ENCODE data around the gene SULF2. TPM values are rescaled to one million over a fixed set of nuclear protein-coding genes. Genes with fewer than 3 reads are reported as not detected.

The SULF2 gene
- total RNA-seq, 2 experiments from 2014 or later = 0.47 to 0.50 TPM

DNA sequence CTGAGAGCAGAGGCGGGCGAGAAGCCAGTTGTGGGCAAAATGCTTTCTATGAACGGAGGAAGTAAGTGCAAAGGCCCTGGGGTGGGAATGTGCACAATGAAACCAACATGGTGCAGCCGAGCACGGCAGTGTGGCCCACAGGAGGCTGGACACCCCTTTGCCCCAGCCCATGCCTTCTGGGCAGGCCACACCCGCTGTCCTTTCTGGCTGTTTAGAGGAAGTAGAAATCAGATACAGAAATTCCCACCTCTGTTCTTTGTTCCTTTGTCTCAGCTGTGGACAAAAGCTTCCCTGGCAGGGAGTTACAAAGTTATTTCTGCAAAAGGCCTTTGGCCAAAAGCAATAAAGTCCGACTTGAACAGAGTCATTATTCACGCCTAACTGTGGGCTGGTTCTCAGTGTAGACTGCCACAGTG is 11.9 kb downstream of the SULF2 start:
- no peak for DNase-seq
- no peak overlapping the region for H3K4me3 Mint-ChIP-seq
- ATAC-seq = no peak
- POLR2A ChIA-PET = no interaction called here
- intact Hi-C loops (cut with micrococcal nuclease) = no loop called here
- no peaks in the 10 kb centered on the region for H3K36me3 Mint-ChIP-seq (ENCODE audit: low read depth)
- no peak overlapping the region for H3K27ac Mint-ChIP-seq
- peaks cover 6% of the 10 kb centered on the region for H3K9me3 Mint-ChIP-seq
- TF ChIP-seq, protein P1, sequence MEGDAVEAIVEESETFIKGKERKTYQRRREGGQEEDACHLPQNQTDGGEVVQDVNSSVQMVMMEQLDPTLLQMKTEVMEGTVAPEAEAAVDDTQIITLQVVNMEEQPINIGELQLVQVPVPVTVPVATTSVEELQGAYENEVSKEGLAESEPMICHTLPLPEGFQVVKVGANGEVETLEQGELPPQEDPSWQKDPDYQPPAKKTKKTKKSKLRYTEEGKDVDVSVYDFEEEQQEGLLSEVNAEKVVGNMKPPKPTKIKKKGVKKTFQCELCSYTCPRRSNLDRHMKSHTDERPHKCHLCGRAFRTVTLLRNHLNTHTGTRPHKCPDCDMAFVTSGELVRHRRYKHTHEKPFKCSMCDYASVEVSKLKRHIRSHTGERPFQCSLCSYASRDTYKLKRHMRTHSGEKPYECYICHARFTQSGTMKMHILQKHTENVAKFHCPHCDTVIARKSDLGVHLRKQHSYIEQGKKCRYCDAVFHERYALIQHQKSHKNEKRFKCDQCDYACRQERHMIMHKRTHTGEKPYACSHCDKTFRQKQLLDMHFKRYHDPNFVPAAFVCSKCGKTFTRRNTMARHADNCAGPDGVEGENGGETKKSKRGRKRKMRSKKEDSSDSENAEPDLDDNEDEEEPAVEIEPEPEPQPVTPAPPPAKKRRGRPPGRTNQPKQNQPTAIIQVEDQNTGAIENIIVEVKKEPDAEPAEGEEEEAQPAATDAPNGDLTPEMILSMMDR (IDR thresholded peaks at IDR 0.05) = no peak
- CTCF ChIA-PET = no interaction called here
- no peaks in the 10 kb centered on the region for H3K4me1 Mint-ChIP-seq (ENCODE audit: low read depth)
- no peaks in the 10 kb centered on the region for H3K27me3 Mint-ChIP-seq

DNA sequence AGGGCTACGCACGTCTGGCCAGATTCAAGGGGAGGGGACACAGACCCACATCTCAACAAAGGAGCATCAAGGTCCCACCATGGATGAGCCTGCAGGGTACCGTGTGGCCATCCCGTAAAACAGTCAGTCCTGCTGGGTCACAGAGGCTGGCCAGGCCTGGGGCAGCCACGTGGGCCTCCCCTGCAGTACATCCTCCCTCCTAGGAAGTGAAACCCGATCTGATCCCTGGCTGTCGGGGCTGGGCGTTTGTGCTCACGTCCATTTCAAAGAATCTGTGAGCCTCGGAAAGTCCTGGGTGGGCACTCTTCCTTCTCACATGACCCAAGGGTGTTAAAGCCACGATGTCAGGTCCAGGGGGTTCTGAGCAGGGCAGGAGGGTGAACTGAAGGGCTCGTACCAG is 14.3 kb downstream of the SULF2 start:
- POLR2A ChIA-PET = no interaction called here
- H3K9me3 Mint-ChIP-seq = peaks cover 4% of the 10 kb centered on the region
- H3K27ac Mint-ChIP-seq = no peak overlapping the region
- ATAC-seq (no peak), DNase-seq (no peak)
- no peaks in the 10 kb centered on the region for H3K4me1 Mint-ChIP-seq (ENCODE audit: low read depth)
- no peak overlapping the region for H3K4me3 Mint-ChIP-seq
- no peaks in the 10 kb centered on the region for H3K27me3 Mint-ChIP-seq
- TF ChIP-seq, protein P1 (IDR thresholded peaks at IDR 0.05) = no peak
- intact Hi-C loops (cut with micrococcal nuclease) = no loop called here
- H3K36me3 Mint-ChIP-seq (ENCODE audit: low read depth) = no peaks in the 10 kb centered on the region
- CTCF ChIA-PET = interaction anchor here (1.1 kb wide), 1 partner anchor 16 kb away, joined by 3 read pairs; no protein-coding TSS in a partner anchor

DNA sequence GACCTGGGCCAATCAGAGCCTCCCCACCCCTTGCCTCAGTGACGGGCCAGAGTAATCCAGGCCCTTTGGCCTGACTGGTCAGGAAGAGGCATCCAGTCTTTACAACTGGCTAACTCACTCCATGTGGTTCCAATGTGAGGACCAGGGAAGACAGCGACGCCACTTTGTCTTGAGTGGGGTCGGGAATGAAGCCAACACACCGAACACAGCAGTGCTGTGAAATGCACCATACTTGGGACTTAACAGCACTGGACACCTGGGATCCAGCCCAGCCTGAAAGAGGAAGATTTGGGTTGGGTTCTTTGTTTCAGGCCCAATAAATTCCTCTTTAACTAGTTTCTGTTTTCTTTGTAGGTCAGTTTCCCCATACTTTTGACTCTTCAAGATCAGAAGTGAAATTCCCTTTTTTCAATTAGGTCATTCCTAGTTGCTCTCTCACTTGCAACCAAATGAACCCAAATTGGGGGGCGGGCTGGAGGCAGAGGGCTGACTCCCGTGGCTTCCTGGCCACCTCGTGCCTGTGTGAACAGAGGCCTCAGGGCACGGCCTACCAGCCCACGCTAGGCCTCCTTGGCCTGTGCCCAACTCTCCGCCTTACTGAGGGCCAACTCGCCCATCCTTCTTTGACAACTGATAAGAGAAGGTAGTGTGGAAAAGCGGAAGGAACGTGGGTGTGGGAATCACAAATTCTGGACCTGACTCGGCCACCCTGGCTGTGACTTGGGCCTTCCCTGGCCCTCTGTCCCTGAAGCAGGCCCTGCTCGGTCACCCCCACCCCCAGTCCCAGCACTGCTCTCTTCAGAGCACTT is 17.1 kb downstream of the SULF2 start:
- Mint-ChIP-seq H3K27ac (no peak overlapping the region), H3K9me3 (peaks cover 4% of the 10 kb centered on the region), H3K4me1 (ENCODE audit: low read depth) (no peaks in the 10 kb centered on the region), H3K36me3 (ENCODE audit: low read depth) (no peaks in the 10 kb centered on the region), H3K4me3 (no peak overlapping the region), H3K27me3 (no peaks in the 10 kb centered on the region)
- intact Hi-C loops (cut with micrococcal nuclease) = no loop called here
- no peak for ATAC-seq
- TF ChIP-seq, protein P1 (IDR thresholded peaks at IDR 0.05) = no peak
- CTCF ChIA-PET = no interaction called here
- DNase-seq = no peak
- POLR2A ChIA-PET = interaction anchor here (0.7 kb wide), 1 partner anchor 995 kb away, joined by 4 read pairs; no protein-coding TSS in a partner anchor

DNA sequence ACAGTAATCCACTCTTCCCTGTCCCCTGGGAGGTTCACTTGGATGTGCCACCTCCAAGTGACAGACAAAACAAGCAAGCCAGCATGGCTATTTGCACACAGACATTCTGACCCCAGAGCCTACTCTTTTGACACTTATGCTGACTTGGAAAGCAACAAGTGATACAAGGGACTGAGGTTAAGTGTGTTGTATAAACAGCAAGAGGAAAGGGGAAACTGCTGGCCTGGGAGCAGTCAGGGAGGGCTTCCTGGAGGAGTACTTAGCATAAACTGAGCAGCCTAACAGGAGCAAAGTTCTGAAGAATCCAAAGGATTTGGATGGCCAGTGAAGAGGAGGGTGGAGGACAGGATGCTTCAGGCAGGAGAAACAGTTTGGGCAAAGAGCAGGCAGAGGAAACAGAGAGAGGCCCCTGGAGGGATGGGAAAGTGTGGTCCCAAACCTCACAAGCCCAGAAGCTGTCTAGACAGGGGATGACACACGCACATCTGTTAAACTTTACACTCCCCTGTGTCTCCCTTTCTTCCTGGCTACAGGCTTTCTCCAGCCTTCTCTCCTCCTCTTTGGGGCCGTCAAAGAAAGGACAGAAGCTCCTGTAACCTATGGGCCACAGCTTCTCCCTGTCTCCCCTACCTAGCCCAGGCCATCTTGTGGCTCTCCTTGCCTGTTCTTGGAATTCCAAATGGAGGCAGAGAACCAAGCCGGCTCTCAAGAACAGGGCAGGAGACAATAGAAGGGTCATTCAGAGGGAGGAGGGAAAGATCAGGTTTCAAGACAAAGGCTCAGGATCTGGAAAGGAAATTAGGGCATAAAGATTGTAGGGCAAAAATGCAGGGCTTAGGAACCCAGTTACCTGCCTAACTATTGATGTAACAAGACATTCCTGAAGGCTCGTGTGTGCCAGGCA is 19.3 kb downstream of the SULF2 start:
- intact Hi-C loops (cut with micrococcal nuclease) = no loop called here
- POLR2A ChIA-PET = no interaction called here
- CTCF ChIA-PET = interaction anchor here (1.2 kb wide), 1 partner anchor 11 kb away, joined by 5 read pairs; no protein-coding TSS in a partner anchor
- TF ChIP-seq, protein P1 (IDR thresholded peaks at IDR 0.05) = no peak
- DNase-seq (no peak), ATAC-seq (no peak)
- H3K9me3 Mint-ChIP-seq = peaks cover 4% of the 10 kb centered on the region
- H3K36me3 Mint-ChIP-seq (ENCODE audit: low read depth) = no peaks in the 10 kb centered on the region
- no peak overlapping the region for H3K4me3 Mint-ChIP-seq
- no peaks in the 10 kb centered on the region for H3K4me1 Mint-ChIP-seq (ENCODE audit: low read depth)
- H3K27ac Mint-ChIP-seq = no peak overlapping the region
- H3K27me3 Mint-ChIP-seq = peaks cover under 1% of the 10 kb centered on the region

DNA sequence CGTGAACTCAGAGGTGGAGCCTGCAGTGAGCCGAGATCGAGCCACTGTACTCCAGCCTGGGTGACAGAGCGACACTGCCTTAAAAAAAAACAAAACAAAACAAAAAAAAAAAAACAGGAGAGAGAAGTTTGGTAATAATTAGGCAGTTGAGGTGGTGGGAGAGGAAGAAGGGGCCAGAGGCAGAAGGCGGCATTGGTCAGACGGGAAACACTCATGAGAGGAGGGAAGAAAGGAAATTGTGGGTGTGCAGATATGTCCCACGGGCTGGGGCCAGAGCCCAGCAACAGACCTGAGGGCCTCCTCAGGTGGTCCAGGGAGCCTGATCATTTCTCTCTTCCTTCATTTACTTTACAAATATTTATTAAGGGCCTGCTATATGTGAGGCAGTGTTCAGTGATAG is 20.0 kb downstream of the SULF2 start:
- ChIA-PET POLR2A (no interaction called here), CTCF (no interaction called here)
- ATAC-seq = no peak
- Mint-ChIP-seq H3K4me1 (ENCODE audit: low read depth) (no peaks in the 10 kb centered on the region), H3K36me3 (ENCODE audit: low read depth) (no peaks in the 10 kb centered on the region), H3K27me3 (peaks cover 3% of the 10 kb centered on the region), H3K4me3 (no peak overlapping the region), H3K27ac (no peak overlapping the region), H3K9me3 (peaks cover 1% of the 10 kb centered on the region)
- TF ChIP-seq, protein P1 (IDR thresholded peaks at IDR 0.05) = no peak
- intact Hi-C loops (cut with micrococcal nuclease) = no loop called here
- no peak for DNase-seq
